ENCODE data around the gene FEM1A. TPM values are rescaled to one million over a fixed set of nuclear protein-coding genes. Genes with fewer than 3 reads are reported as not detected.

FEM1A gene
- total and polyA plus RNA-seq, 9 of the 15 experiments (the other 6 are each of a cell fraction or from before 2014, with no cell fraction given): 0.08 to 19.0 (median 6.8) TPM

DNA sequence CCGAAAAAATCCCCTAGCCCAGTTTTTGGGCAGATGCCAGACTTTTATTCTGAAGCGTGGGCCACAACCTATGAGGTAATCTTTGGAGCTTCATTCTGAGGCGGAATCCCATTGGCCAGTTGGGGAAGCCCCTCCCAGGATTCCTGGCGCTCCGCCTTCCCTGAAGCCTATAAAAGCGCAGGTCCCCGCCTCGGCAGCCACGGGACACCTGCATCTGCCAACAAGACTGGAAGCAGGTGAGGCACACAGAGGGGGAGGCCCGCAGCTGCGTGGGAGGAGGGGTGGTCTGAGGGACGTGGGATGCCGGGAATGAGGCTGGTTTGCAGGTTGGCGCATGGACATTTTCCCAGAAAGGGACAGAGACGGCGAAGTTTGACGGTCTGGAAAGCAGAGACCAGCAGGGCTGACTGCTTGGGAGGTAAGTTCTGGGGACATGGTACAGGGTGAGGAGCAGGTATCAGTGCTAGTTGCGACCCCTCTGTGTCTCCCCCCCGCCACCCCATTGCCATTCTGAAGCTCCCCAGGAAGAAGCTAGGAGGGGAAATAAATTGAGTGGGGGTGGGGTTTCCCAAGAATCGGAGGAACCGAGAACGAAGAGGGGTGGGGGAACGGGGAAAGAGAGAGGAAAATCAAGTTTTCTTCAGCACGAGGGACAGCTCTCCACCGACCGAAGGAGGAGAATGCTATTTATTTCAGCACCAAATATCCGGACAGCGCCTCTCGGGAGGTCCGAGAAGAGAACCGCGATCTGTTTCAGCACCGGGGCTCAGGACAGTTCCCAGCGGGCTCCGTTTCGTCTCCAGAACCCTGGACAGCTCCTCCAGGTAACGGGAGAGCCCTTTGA lies 22.4 kb upstream of the FEM1A start (continued):
- TF ChIP-seq NR1H2 (CRISPR knock-in tag; IDR thresholded peaks at IDR 0.05) (peak; percentile 99), TRIM24 (IDR thresholded peaks at IDR 0.05) (peak in 1 of 2 experiments; percentile 79; a peak in 2 of 4 replicates), CBFB (CRISPR knock-in tag; IDR thresholded peaks at IDR 0.05) (peak; percentile 94), MECOM (CRISPR knock-in tag; IDR thresholded peaks at IDR 0.05) (peak; percentile 94), ZNF311 (CRISPR knock-in tag; IDR thresholded peaks at IDR 0.05) (peak; percentile 93), GTF2A2 (tag; IDR thresholded peaks at IDR 0.05) (0 out of 2 replicates have a peak, but pooled peaks have one; percentile 44), HDAC3 (IDR thresholded peaks at IDR 0.05; ENCODE audit: borderline replicate concordance, partially characterized antibody) (no peak), SMARCA4 (IDR thresholded peaks at IDR 0.05) (no peak), CBX2 (IDR thresholded peaks at IDR 0.05; ENCODE audit: insufficient read depth, low read length, poor library complexity, severe bottlenecking) (no peak), ZNF146 (CRISPR knock-in tag; IDR thresholded peaks at IDR 0.05; ENCODE audit: unreplicated experiment) (peak; percentile 92), KLF6 (CRISPR knock-in tag; IDR thresholded peaks at IDR 0.05; ENCODE audit: borderline replicate concordance) (peak; percentile 83; the same call in 1 of the 2 replicates), POU5F1 (IDR thresholded peaks at IDR 0.05; ENCODE audit: borderline replicate concordance, low read depth, low read length, partially characterized antibody) (no peak), RFX5 (IDR thresholded peaks at IDR 0.05; ENCODE audit: low read depth, low read length) (peak; percentile 62), FOS (IDR thresholded peaks at IDR 0.05; ENCODE audit: extremely low read depth, insufficient read length) (no peak), MITF (IDR thresholded peaks at IDR 0.05) (no peak), GTF2B (IDR thresholded peaks at IDR 0.05; ENCODE audit: extremely low read depth, insufficient read length) (no peak), TAF9B (IDR thresholded peaks at IDR 0.05; ENCODE audit: partially characterized antibody) (no peak), TSC22D4 (tag; IDR thresholded peaks at IDR 0.05) (no peak), EP300 (IDR thresholded peaks at IDR 0.05; ENCODE audit: low read length) (no peak), U2AF2 (optimal IDR thresholded peaks at IDR 0.05; ENCODE audit: low read depth, low read length) (no peak), ATF7 (IDR thresholded peaks at IDR 0.05) (no peak)
- TF ChIP-seq, protein P1, sequence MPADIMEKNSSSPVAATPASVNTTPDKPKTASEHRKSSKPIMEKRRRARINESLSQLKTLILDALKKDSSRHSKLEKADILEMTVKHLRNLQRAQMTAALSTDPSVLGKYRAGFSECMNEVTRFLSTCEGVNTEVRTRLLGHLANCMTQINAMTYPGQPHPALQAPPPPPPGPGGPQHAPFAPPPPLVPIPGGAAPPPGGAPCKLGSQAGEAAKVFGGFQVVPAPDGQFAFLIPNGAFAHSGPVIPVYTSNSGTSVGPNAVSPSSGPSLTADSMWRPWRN (IDR thresholded peaks at IDR 0.05; ENCODE audit: low read depth): no peak
- TF ChIP-seq, protein P2, sequence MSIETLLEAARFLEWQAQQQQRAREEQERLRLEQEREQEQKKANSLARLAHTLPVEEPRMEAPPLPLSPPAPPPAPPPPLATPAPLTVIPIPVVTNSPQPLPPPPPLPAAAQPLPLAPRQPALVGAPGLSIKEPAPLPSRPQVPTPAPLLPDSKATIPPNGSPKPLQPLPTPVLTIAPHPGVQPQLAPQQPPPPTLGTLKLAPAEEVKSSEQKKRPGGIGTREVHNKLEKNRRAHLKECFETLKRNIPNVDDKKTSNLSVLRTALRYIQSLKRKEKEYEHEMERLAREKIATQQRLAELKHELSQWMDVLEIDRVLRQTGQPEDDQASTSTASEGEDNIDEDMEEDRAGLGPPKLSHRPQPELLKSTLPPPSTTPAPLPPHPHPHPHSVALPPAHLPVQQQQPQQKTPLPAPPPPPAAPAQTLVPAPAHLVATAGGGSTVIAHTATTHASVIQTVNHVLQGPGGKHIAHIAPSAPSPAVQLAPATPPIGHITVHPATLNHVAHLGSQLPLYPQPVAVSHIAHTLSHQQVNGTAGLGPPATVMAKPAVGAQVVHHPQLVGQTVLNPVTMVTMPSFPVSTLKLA (conservative IDR thresholded peaks at IDR 0.05): peak; percentile 87 to 96
- TF ChIP-seq, protein P3, sequence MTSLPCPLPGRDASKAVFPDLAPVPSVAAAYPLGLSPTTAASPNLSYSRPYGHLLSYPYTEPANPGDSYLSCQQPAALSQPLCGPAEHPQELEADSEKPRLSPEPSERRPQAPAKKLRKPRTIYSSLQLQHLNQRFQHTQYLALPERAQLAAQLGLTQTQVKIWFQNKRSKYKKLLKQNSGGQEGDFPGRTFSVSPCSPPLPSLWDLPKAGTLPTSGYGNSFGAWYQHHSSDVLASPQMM (CRISPR knock-in tag; IDR thresholded peaks at IDR 0.05): no peak
